HEK293 (cell line): Measurements from ENCODE around the gene SRRM2.

Experiments
- CTCF ChIA-PET: fragments of 350-600 bp; formaldehyde crosslinking; extraction: SDS; loops from one replicate; lab custom pipeline; 2021; ENCODE audit warnings: antibody characterized with exemption; lab: Yijun Ruan, JAX
- POLR2A ChIA-PET: fragments of 300-600 bp; formaldehyde crosslinking; extraction: SDS; loops from one replicate; lab custom pipeline; 2020; ENCODE audit warnings: antibody characterized with exemption, inconsistent platforms; lab: Yijun Ruan, JAX
- H3K27ac ChIP-seq: fragments of 200-500 bp; sonication (Bioruptor generic); 2 replicates; pipeline ENCODE4 v1.5.1; 2014; ENCODE audit warnings: low read depth, low read length, control low read depth, inconsistent platforms; ENCODE audit errors: extremely low read depth
- H3K36me3 ChIP-seq, 2 experiments: fragments of 200-500 bp in 1 of 2; sonication (Bioruptor generic) in 1 of 2; 1 replicate in 1 of 2; 2 replicates in 1 of 2; pipeline ENCODE4 v1.5.1; 2014 to 2017; ENCODE audit warnings: inconsistent platforms in 2 of 2, low read length in 2 of 2; ENCODE audit not compliant: control insufficient read depth in 2 of 2, insufficient read depth in 1 of 2
- H3K4me1 ChIP-seq: fragments of 200-500 bp; sonication (Bioruptor generic); 2 replicates; pipeline ENCODE4 v1.5.1; 2014; ENCODE audit warnings: mild to moderate bottlenecking, low read length, inconsistent platforms; ENCODE audit not compliant: control insufficient read depth, insufficient read depth
- H3K4me3 ChIP-seq: 2 replicates; pipeline ENCODE4 v1.5.1; 2011; ENCODE audit warnings: low read depth, mild to moderate bottlenecking, control low read depth, low read length, moderate library complexity
- H3K9me3 ChIP-seq: fragments of 200-500 bp; sonication (Bioruptor generic); 2 replicates; pipeline ENCODE4 v1.5.1; 2014; ENCODE audit warnings: low read depth, low read length, inconsistent platforms; ENCODE audit not compliant: control insufficient read depth, insufficient read depth
- HOXD13 ChIP-seq: sonication (generic); formaldehyde crosslinking; IDR thresholded peaks from 2 replicates; pipeline ENCODE4 v1.8.0; 2022; ENCODE audit warnings: missing genetic modification reagents, borderline replicate concordance
- KLF10 ChIP-seq: fragments of 450-650 bp; IDR thresholded peaks from 2 replicates; pipeline ENCODE4 v1.5.1; 2018; ENCODE audit warnings: missing biosample characterization, mild to moderate bottlenecking, missing genetic modification characterization
- SCRT1 ChIP-seq: fragments of 450-650 bp; formaldehyde crosslinking; IDR thresholded peaks from 2 replicates; pipeline ENCODE4 v1.5.1; 2016; ENCODE audit warnings: missing biosample characterization, missing genetic modification characterization, borderline replicate concordance
- SP3 ChIP-seq: fragments of 450-650 bp; formaldehyde crosslinking; IDR thresholded peaks from 2 replicates; pipeline ENCODE4 v1.5.1; 2016; ENCODE audit warnings: missing biosample characterization, missing genetic modification characterization
- YY2 ChIP-seq: fragments of 450-650 bp; formaldehyde crosslinking; IDR thresholded peaks from 2 replicates; pipeline ENCODE4 v1.5.1; 2016; ENCODE audit warnings: missing biosample characterization, missing genetic modification characterization
- ZBTB48 ChIP-seq: fragments of 450-650 bp; formaldehyde crosslinking; IDR thresholded peaks from 2 replicates; pipeline ENCODE4 v1.5.1; 2016; ENCODE audit warnings: missing biosample characterization, missing genetic modification characterization
- ZFP37 ChIP-seq: fragments of 450-650 bp; formaldehyde crosslinking; IDR thresholded peaks from 2 replicates; pipeline ENCODE4 v1.5.1; 2016; ENCODE audit warnings: missing biosample characterization, missing genetic modification characterization
- ZFP41 ChIP-seq: fragments of 450-650 bp; formaldehyde crosslinking; IDR thresholded peaks from 2 replicates; pipeline ENCODE4 v1.5.1; 2016; ENCODE audit warnings: missing biosample characterization, missing genetic modification characterization, borderline replicate concordance
- ZNF133 ChIP-seq: fragments of 450-650 bp; formaldehyde crosslinking; IDR thresholded peaks from 2 replicates; pipeline ENCODE4 v1.5.1; 2016; ENCODE audit warnings: missing biosample characterization, missing genetic modification characterization
- ZNF146 ChIP-seq: fragments of 450-650 bp; formaldehyde crosslinking; IDR thresholded peaks from 2 replicates; pipeline ENCODE4 v1.5.1; 2016; ENCODE audit warnings: missing biosample characterization, missing genetic modification characterization
- ZNF16 ChIP-seq: fragments of 450-650 bp; formaldehyde crosslinking; IDR thresholded peaks from 2 replicates; pipeline ENCODE4 v1.5.1; 2016; ENCODE audit warnings: low read depth, missing biosample characterization, missing genetic modification characterization
- ZNF248 ChIP-seq: fragments of 450-650 bp; formaldehyde crosslinking; IDR thresholded peaks from 2 replicates; pipeline ENCODE4 v1.5.1; 2017; ENCODE audit warnings: missing biosample characterization, missing genetic modification characterization
- ZNF335 ChIP-seq: fragments of 450-650 bp; formaldehyde crosslinking; conservative IDR thresholded peaks from 2 replicates; pipeline ENCODE4 v1.5.1; 2016; ENCODE audit warnings: missing biosample characterization, missing genetic modification characterization
- ZNF473 ChIP-seq: fragments of 450-650 bp; formaldehyde crosslinking; IDR thresholded peaks from 2 replicates; pipeline ENCODE4 v1.5.1; 2017; ENCODE audit warnings: missing biosample characterization, missing genetic modification characterization
- ZNF776 ChIP-seq: fragments of 450-650 bp; formaldehyde crosslinking; IDR thresholded peaks from 2 replicates; pipeline ENCODE4 v1.5.0; 2017; ENCODE audit warnings: missing biosample characterization, missing genetic modification characterization, borderline replicate concordance
- TF ChIP-seq, protein P1 (sequence below): fragments of 450-650 bp; formaldehyde crosslinking; IDR thresholded peaks from 2 replicates; pipeline ENCODE4 v1.5.1; 2016; ENCODE audit warnings: missing biosample characterization, missing genetic modification characterization
- TF ChIP-seq, protein P2 (sequence below): fragments of 450-650 bp; formaldehyde crosslinking; IDR thresholded peaks from 2 replicates; pipeline ENCODE4 v1.5.1; 2017; ENCODE audit warnings: missing biosample characterization, missing genetic modification characterization
- TF ChIP-seq, protein P3 (sequence below): fragments of 450-650 bp; formaldehyde crosslinking; IDR thresholded peaks from 2 replicates; pipeline ENCODE4 v1.5.0; 2017; ENCODE audit warnings: missing biosample characterization, missing genetic modification characterization, borderline replicate concordance

Gene SRRM2

DNA sequence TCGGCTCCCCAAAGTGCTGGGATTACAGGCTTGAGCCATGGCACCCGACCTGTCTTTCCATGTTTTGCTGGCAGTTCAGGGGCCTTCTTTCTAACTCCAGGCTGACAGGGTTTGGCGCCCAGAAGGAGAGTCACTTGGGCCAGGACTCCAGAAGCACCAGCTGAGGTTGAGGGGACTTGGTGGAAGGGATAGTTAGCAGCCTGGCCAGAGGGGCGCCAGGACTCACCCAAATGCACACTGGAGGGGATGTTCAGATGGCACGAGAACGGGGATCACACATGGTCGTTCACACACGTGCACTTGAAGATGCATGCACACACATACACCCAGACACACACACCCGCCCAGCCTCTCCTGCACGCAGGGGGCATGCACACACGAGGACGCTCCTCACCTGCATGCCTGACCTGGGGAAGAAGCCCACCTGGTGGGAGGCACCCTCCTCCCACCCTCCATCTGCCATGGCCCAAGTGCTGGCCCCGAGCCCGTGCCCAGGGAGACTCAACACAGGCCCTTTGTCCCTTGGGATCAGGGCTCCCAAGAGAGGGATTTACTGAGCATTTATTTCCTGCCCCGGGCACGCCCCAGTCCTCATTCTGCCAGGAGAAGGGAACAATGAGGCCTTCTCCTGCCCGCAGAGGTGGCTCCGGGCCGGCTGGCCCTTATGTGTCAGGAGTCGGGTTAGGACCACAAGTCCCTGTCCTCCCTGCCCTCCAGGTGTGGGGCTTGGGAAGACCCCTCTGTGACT is 62.3 kb downstream of the SRRM2 start:
- CTCF ChIA-PET = interaction anchor here (0.7 to 1.0 kb wide), 2 partner anchors 24 to 46 kb away, joined by 3 to 4 read pairs; no protein-coding TSS in a partner anchor

DNA sequence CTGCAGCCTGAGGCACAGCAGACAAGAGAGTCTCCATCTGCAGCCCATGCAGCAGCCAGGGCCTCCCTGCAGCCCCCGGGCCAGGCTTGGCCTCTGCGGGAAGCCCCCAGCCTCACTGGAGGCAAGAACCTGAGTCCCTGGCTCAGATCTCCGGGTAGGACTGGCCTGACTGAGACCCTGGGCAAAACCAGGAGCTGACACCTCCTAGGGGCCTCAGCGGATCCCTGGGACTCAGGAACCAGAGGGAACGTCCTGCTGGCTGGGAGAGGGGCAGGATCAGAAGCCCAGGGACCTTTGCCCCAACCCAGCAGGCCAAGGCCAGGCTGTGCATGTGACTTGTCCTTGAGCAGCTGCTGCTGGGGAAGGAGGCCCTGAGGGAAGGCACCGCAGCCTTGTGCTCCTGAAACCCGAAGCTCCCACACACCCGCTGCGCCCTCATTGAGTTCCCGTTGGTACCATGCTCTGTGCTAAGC is 62.9 kb downstream of the SRRM2 start:
- Histone ChIP-seq H3K4me3 (no peak overlapping the region), H3K27ac (no peak overlapping the region), H3K9me3 (no peaks in the 10 kb centered on the region), H3K4me1 (no peaks in the 10 kb centered on the region), H3K36me3 (no peaks in the 10 kb centered on the region)
- TF ChIP-seq ZBTB48 (tag by site-specific recombination) = no peak
- no peak for TF ChIP-seq YY2
- TF ChIP-seq SP3 = no peak
- no peak for TF ChIP-seq ZNF146 (tag by site-specific recombination)
- no peak for TF ChIP-seq ZNF248 (tag by site-specific recombination)
- TF ChIP-seq KLF10 (tag by site-specific recombination) = no peak
- no peak for TF ChIP-seq ZNF473 (tag by site-specific recombination)
- TF ChIP-seq ZNF776 (tag by site-specific recombination) = no peak
- TF ChIP-seq, protein P1, sequence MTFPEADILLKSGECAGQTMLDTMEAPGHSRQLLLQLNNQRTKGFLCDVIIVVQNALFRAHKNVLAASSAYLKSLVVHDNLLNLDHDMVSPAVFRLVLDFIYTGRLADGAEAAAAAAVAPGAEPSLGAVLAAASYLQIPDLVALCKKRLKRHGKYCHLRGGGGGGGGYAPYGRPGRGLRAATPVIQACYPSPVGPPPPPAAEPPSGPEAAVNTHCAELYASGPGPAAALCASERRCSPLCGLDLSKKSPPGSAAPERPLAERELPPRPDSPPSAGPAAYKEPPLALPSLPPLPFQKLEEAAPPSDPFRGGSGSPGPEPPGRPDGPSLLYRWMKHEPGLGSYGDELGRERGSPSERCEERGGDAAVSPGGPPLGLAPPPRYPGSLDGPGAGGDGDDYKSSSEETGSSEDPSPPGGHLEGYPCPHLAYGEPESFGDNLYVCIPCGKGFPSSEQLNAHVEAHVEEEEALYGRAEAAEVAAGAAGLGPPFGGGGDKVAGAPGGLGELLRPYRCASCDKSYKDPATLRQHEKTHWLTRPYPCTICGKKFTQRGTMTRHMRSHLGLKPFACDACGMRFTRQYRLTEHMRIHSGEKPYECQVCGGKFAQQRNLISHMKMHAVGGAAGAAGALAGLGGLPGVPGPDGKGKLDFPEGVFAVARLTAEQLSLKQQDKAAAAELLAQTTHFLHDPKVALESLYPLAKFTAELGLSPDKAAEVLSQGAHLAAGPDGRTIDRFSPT (tag by site-specific recombination) = no peak
- ChIA-PET POLR2A (no interaction called here), CTCF (interaction anchor here (1.0 kb wide), 1 partner anchor 23 kb away, joined by 4 read pairs; no protein-coding TSS in a partner anchor)

More for the DNA sequence above, 62.3 kb downstream of the SRRM2 start:
- no peak for TF ChIP-seq ZNF335 (tag by site-specific recombination)
- TF ChIP-seq ZNF133 (tag by site-specific recombination) = no peak
- TF ChIP-seq ZFP41 (tag by site-specific recombination) = no peak
- TF ChIP-seq SCRT1 (tag by site-specific recombination) = no peak
- TF ChIP-seq, protein P2, sequence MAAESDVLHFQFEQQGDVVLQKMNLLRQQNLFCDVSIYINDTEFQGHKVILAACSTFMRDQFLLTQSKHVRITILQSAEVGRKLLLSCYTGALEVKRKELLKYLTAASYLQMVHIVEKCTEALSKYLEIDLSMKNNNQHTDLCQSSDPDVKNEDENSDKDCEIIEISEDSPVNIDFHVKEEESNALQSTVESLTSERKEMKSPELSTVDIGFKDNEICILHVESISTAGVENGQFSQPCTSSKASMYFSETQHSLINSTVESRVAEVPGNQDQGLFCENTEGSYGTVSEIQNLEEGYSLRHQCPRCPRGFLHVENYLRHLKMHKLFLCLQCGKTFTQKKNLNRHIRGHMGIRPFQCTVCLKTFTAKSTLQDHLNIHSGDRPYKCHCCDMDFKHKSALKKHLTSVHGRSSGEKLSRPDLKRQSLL = no peak
- TF ChIP-seq ZFP37 (tag by site-specific recombination) = no peak
- no peak for TF ChIP-seq HOXD13 (CRISPR knock-in tag)
- TF ChIP-seq ZNF16 (tag by site-specific recombination) = no peak
- TF ChIP-seq, protein P3, sequence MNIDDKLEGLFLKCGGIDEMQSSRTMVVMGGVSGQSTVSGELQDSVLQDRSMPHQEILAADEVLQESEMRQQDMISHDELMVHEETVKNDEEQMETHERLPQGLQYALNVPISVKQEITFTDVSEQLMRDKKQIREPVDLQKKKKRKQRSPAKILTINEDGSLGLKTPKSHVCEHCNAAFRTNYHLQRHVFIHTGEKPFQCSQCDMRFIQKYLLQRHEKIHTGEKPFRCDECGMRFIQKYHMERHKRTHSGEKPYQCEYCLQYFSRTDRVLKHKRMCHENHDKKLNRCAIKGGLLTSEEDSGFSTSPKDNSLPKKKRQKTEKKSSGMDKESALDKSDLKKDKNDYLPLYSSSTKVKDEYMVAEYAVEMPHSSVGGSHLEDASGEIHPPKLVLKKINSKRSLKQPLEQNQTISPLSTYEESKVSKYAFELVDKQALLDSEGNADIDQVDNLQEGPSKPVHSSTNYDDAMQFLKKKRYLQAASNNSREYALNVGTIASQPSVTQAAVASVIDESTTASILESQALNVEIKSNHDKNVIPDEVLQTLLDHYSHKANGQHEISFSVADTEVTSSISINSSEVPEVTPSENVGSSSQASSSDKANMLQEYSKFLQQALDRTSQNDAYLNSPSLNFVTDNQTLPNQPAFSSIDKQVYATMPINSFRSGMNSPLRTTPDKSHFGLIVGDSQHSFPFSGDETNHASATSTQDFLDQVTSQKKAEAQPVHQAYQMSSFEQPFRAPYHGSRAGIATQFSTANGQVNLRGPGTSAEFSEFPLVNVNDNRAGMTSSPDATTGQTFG (tag by site-specific recombination) = no peak
- Histone ChIP-seq H3K36me3 (no peaks in the 10 kb centered on the region), H3K27ac (no peak overlapping the region), H3K4me3 (no peak overlapping the region), H3K9me3 (no peaks in the 10 kb centered on the region), H3K4me1 (no peaks in the 10 kb centered on the region)
- POLR2A ChIA-PET = no interaction called here
